CD4-positive, alpha-beta T cell (primary cell): ENCODE data around the gene FBLN5. TPM values are rescaled to one million over a fixed set of nuclear protein-coding genes. Genes with fewer than 3 reads are reported as not detected.

Experiments used
- ATAC-seq: fragments of 200-7000 bp; cut with Tn5 transposase; one replicate; pipeline ENCODE4 v1.10.0; 2022; ENCODE audit warnings: mild to moderate bottlenecking; ENCODE audit not compliant: poor library complexity
- CTCF ChIA-PET: fragments of 350-600 bp; sonication (Branson Sonifier 250); formaldehyde crosslinking; loops from one replicate; lab custom pipeline; 2021; ENCODE audit warnings: antibody characterized with exemption, inconsistent platforms; lab: Charles Lee
- POLR2A ChIA-PET: fragments of 350-600 bp; sonication (Branson Sonifier 250); formaldehyde crosslinking; loops from one replicate; lab custom pipeline; 2021; ENCODE audit warnings: antibody characterized with exemption, inconsistent platforms; lab: Charles Lee
- DNase-seq, 14 experiments: peaks; one replicate each; pipeline ENCODE4 v3.0.0-alpha.2; 2013 to 2020; ENCODE audit warnings: mixed read lengths in 2 of 14
- H3K27ac ChIP-seq, 2 donors: one replicate each; pipeline versions ENCODE4 v1.5.1 to v1.7.0; 2013; ENCODE audit warnings: low read length in 2 of 2, low read depth in 1 of 2, mild to moderate bottlenecking in 1 of 2
- H3K27me3 ChIP-seq, 2 experiments: 1 replicate in 1 of 2; 2 replicates in 1 of 2; pipeline versions ENCODE4 v1.6.1 to v1.7.0; 2013; ENCODE audit warnings: low read length in 2 of 2, control low read depth in 1 of 2, mild to moderate bottlenecking in 1 of 2, moderate library complexity in 1 of 2; ENCODE audit not compliant: insufficient read depth in 2 of 2, control insufficient read depth in 1 of 2
- H3K36me3 ChIP-seq: one replicate; pipeline ENCODE4 v1.6.1; 2013; ENCODE audit warnings: low read length, control low read depth; ENCODE audit not compliant: insufficient read depth
- H3K4me1 ChIP-seq: one replicate; pipeline ENCODE4 v1.6.1; 2013; ENCODE audit warnings: low read length, control low read depth; ENCODE audit not compliant: insufficient read depth
- H3K4me3 ChIP-seq: one replicate; pipeline ENCODE4 v1.5.1; 2013; ENCODE audit warnings: mild to moderate bottlenecking, low read length, moderate library complexity
- H3K9me3 ChIP-seq, 2 experiments: 1 replicate in 1 of 2; 2 replicates in 1 of 2; pipeline versions ENCODE4 v1.6.1 to v1.7.0; 2013; ENCODE audit warnings: low read length in 2 of 2, mild to moderate bottlenecking in 2 of 2, control low read depth in 1 of 2, moderate library complexity in 1 of 2; ENCODE audit not compliant: control insufficient read depth in 1 of 2, insufficient read depth in 1 of 2
- H3K27ac Mint-ChIP-seq: one replicate; pipeline ENCODE4 v1.8.0; 2020; ENCODE audit warnings: mixed read lengths
- H3K27me3 Mint-ChIP-seq: one replicate; pipeline ENCODE4 v1.8.0; 2021; ENCODE audit warnings: mixed read lengths
- H3K36me3 Mint-ChIP-seq: one replicate; pipeline ENCODE4 v1.8.0; 2021; ENCODE audit warnings: low read depth, mixed read lengths
- H3K4me1 Mint-ChIP-seq: one replicate; pipeline ENCODE4 v1.8.0; 2021; ENCODE audit warnings: low read depth, mixed read lengths
- H3K4me3 Mint-ChIP-seq: one replicate; pipeline ENCODE4 v1.8.0; 2020; ENCODE audit warnings: mild to moderate bottlenecking, mixed read lengths
- H3K9me3 Mint-ChIP-seq: one replicate; pipeline ENCODE4 v1.8.0; 2020; ENCODE audit warnings: mixed read lengths
- CTCF ChIP-seq: fragments of 200-600 bp; IDR thresholded peaks from one replicate; pipeline ENCODE4 v1.8.0; 2022; ENCODE audit warnings: antibody characterized with exemption, mild to moderate bottlenecking
- intact Hi-C, 2 experiments: fragments of 100-400 bp; cut with DNase I in 1 of 2; cut with micrococcal nuclease in 1 of 2; formaldehyde crosslinking; loops; one replicate each; pipeline versions ENCODE4 v1.15.1 to v1.9.0; 2023 to 2025; cut with DNase I, micrococcal nuclease
- total RNA-seq, 174 experiments: library from RNA in 2 of 174; stranded (reverse) in 2 of 174; gene quantifications; one replicate each; pipeline ENCODE4 v1.2.3 and lab custom pipeline; 2021 to 2026

Gene FBLN5
- total RNA-seq, 2 experiments from 2014 or later: 1.2 to 1.5 TPM

DNA sequence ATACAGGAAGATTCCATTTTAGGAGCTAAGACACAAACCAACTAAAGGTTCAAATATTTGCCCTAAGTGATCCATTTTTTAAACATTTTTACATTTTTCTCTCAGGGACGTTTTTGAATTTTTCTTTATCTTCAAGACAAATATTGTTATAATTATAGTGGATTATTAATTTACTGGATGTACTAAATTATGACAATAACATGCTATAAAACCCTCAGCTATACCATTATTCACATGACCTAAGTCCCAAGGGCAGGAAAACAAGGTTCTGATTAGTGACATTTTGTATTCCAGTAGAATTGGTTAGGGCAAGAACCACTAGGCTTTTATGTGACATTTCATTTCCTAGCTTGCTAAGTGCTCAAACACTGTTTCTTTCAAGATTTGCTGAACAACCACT, 16.5 kb upstream of the FBLN5 start:
- ATAC-seq (no peak), DNase-seq (no peak)
- ChIA-PET CTCF (no interaction called here), POLR2A (no interaction called here)
- Histone ChIP-seq H3K4me1 (no peaks in the 10 kb centered on the region), H3K4me3 (no peak overlapping the region), H3K36me3 (peaks cover 2% of the 10 kb centered on the region), H3K27me3 (no peaks in the 10 kb centered on the region), H3K27ac (no peak overlapping the region), H3K9me3 (no peaks in the 10 kb centered on the region)
- intact Hi-C loops: no loop called here
- H3K4me1 Mint-ChIP-seq: peaks cover 10% of the 10 kb centered on the region
- H3K27ac Mint-ChIP-seq: no peak overlapping the region
- H3K4me3 Mint-ChIP-seq: no peak overlapping the region
- H3K9me3 Mint-ChIP-seq: no peaks in the 10 kb centered on the region
- H3K27me3 Mint-ChIP-seq: no peaks in the 10 kb centered on the region
- no peak for TF ChIP-seq CTCF
- peaks cover 19% of the 10 kb centered on the region for H3K36me3 Mint-ChIP-seq

GRCh38 chr14:91963465-91963864, 16.0 kb upstream of the FBLN5 start:
- intact Hi-C loops: no loop called here
- H3K27me3 Mint-ChIP-seq: no peaks in the 10 kb centered on the region
- no peaks in the 10 kb centered on the region for H3K4me1 ChIP-seq
- no peak overlapping the region for H3K27ac Mint-ChIP-seq
- ChIA-PET POLR2A (no interaction called here), CTCF (no interaction called here)
- H3K9me3 ChIP-seq: no peaks in the 10 kb centered on the region
- no peak overlapping the region for H3K27ac ChIP-seq
- H3K27me3 ChIP-seq: no peaks in the 10 kb centered on the region
- no peak for ATAC-seq
- H3K4me3 Mint-ChIP-seq: no peak overlapping the region
- DNase-seq: no peak
- H3K36me3 ChIP-seq: no peaks in the 10 kb centered on the region
- no peaks in the 10 kb centered on the region for H3K9me3 Mint-ChIP-seq
- TF ChIP-seq CTCF: no peak
- H3K4me3 ChIP-seq: no peak overlapping the region
- peaks cover 5% of the 10 kb centered on the region for H3K4me1 Mint-ChIP-seq
- H3K36me3 Mint-ChIP-seq: peaks cover 14% of the 10 kb centered on the region

GRCh38 chr14:91961297-91962220, 14.1 kb upstream of the FBLN5 start:
- Mint-ChIP-seq H3K27me3 (peaks cover 5% of the 10 kb centered on the region), H3K4me3 (no peak overlapping the region), H3K27ac (no peak overlapping the region), H3K4me1 (no peaks in the 10 kb centered on the region), H3K36me3 (no peaks in the 10 kb centered on the region), H3K9me3 (no peaks in the 10 kb centered on the region)
- ChIA-PET POLR2A (no interaction called here), CTCF (interaction anchor here (0.6 kb wide), 1 partner anchor 111 kb away, joined by 4 read pairs; no protein-coding TSS in a partner anchor)
- no peak overlapping the region for H3K4me3 ChIP-seq
- no peak for ATAC-seq
- no peaks in the 10 kb centered on the region for H3K9me3 ChIP-seq
- intact Hi-C loops: no loop called here
- no peak overlapping the region for H3K27ac ChIP-seq
- TF ChIP-seq CTCF: no peak
- DNase-seq: no peak
- H3K4me1 ChIP-seq: no peaks in the 10 kb centered on the region
- H3K36me3 ChIP-seq: no peaks in the 10 kb centered on the region
- peaks cover 0 to 2% of the 10 kb centered on the region in 2 experiments for H3K27me3 ChIP-seq
